GM12874 (cell line): Measurements from ENCODE around the gene RAB7B.

Experiments used
- CTCF ChIP-seq: IDR thresholded peaks from 2 replicates; pipeline ENCODE4 v1.5.1; 2011; ENCODE audit warnings: low read depth, mild to moderate bottlenecking, control low read depth, low read length, moderate library complexity; ENCODE audit not compliant: insufficient read depth

The RAB7B gene

GRCh38 chr1:206000641-206001339, 2.4 kb downstream of the RAB7B start:
- TF ChIP-seq CTCF = no peak

- no peak for TF ChIP-seq CTCF
These were observed 4.5 kb downstream of the RAB7B start for GRCh38 chr1:205998457-205999241.

GRCh38 chr1:205994346-205994745, 8.8 kb downstream of the RAB7B start:
- no peak for TF ChIP-seq CTCF

GRCh38 chr1:205993068-205993467, 10.1 kb downstream of the RAB7B start:
- TF ChIP-seq CTCF = no peak

- TF ChIP-seq CTCF = no peak
These were observed 10.8 kb downstream of the RAB7B start for GRCh38 chr1:205992218-205992882.

GRCh38 chr1:205991237-205991636, 12.0 kb downstream of the RAB7B start:
- no peak for TF ChIP-seq CTCF

GRCh38 chr1:205990226-205990625, 13.0 kb downstream of the RAB7B start:
- no peak for TF ChIP-seq CTCF
